HG02870 (cell line): Measurements from ENCODE around the gene FAM25G.
"Not testable (repeated sequence)": the region's sequence is repeated elsewhere in the genome, so short reads cannot be mapped to it uniquely, and the experiment has no call there.

Experiments used
- ATAC-seq: cut with Tn5 transposase; IDR thresholded peaks from one replicate; pipeline ENCODE4 v1.9.1; 2021; ENCODE audit warnings: mild to moderate bottlenecking, moderate library complexity; ENCODE audit not compliant: unreplicated experiment

FAM25G gene

GRCh38 chr10:47491600-47491999 lies at the start of gene FAM25G:
FAM25G (minus strand) TSS chr10:47491700; CDS start chr10:47491674, 26 bp downstream.
- ATAC-seq, result not testable (repeated sequence)

- ATAC-seq, result not testable (repeated sequence)
Measured at GRCh38 chr10:47536430-47536829, 44.9 kb upstream of the FAM25G start.

- not testable (repeated sequence) for ATAC-seq
Measured at GRCh38 chr10:47523475-47523874, 32.0 kb upstream of the FAM25G start, which contains the start of gene AGAP9. AGAP9 (minus strand) TSS chr10:47523638; CDS start chr10:47523526, 112 bp downstream.

GRCh38 chr10:47502313-47502712 lies 10.8 kb upstream of the FAM25G start:
- ATAC-seq, result not testable (repeated sequence)

GRCh38 chr10:47494226-47494625 lies 2.7 kb upstream of the FAM25G start:
- ATAC-seq, result not testable (repeated sequence)

GRCh38 chr10:47489630-47490029 lies 1.9 kb downstream of the FAM25G start:
- not testable (repeated sequence) for ATAC-seq

- ATAC-seq, result not testable (repeated sequence)
Measured at GRCh38 chr10:47485943-47486342, 5.6 kb downstream of the FAM25G start.

- ATAC-seq, result not testable (repeated sequence)
Measured at GRCh38 chr10:47484786-47485185, 6.7 kb downstream of the FAM25G start.

GRCh38 chr10:47483923-47484322 lies 7.6 kb downstream of the FAM25G start, which contains the start of gene ANXA8:
ANXA8 (minus strand) TSS chr10:47484115; CDS start chr10:47483933, 182 bp downstream.
- ATAC-seq, result not testable (repeated sequence)

- not testable (repeated sequence) for ATAC-seq
Measured at GRCh38 chr10:47482367-47482766, 9.1 kb downstream of the FAM25G start.

GRCh38 chr10:47481768-47482181 lies 9.7 kb downstream of the FAM25G start:
- ATAC-seq, result not testable (repeated sequence)

- not testable (repeated sequence) for ATAC-seq
Measured at GRCh38 chr10:47481182-47481766, 10.2 kb downstream of the FAM25G start.

- ATAC-seq, result not testable (repeated sequence)
Measured at GRCh38 chr10:47480133-47480532, 11.4 kb downstream of the FAM25G start.

- not testable (repeated sequence) for ATAC-seq
Measured at GRCh38 chr10:47478114-47478513, 13.4 kb downstream of the FAM25G start.

GRCh38 chr10:47477078-47477477 lies 14.4 kb downstream of the FAM25G start:
- ATAC-seq, result not testable (repeated sequence)

- not testable (repeated sequence) for ATAC-seq
Measured at GRCh38 chr10:47475101-47475500, 16.4 kb downstream of the FAM25G start.

- ATAC-seq, result not testable (repeated sequence)
Measured at GRCh38 chr10:47473516-47473915, 18.0 kb downstream of the FAM25G start.

- ATAC-seq, result peak; percentile 87
Measured at GRCh38 chr10:47472647-47473046, 18.9 kb downstream of the FAM25G start.

GRCh38 chr10:47472072-47472471 lies 19.4 kb downstream of the FAM25G start:
- ATAC-seq, result not testable (repeated sequence)

GRCh38 chr10:47468731-47469528 lies 22.6 kb downstream of the FAM25G start:
- ATAC-seq, result not testable (repeated sequence)

- ATAC-seq, result not testable (repeated sequence)
Measured at GRCh38 chr10:47467957-47468356, 23.5 kb downstream of the FAM25G start.

GRCh38 chr10:47467458-47467857 lies 24.0 kb downstream of the FAM25G start:
- ATAC-seq, result not testable (repeated sequence)
